Natural killer cell (primary cell): ENCODE data around the gene OSBP2. TPM values are rescaled to one million over a fixed set of nuclear protein-coding genes. Genes with fewer than 3 reads are reported as not detected.

ENCODE experiments used
- ATAC-seq, 3 donors: fragments of 150-1000 bp in 2 of 3; fragments of 200-7000 bp in 1 of 3; cut with Tn5 transposase; 1 replicate in 1 of 3; 2 replicates in 2 of 3; pipeline ENCODE4 v1.10.0; 2021; ENCODE audit warnings: mild to moderate bottlenecking in 2 of 3, moderate library complexity in 2 of 3
- DNase-seq, 2 donors: peaks; one replicate each; pipeline versions ENCODE4 v3.0.0 to v3.0.0-alpha.2; 2013 to 2021; ENCODE audit warnings: mixed read lengths in 1 of 2
- H3K27ac ChIP-seq: one replicate; pipeline ENCODE4 v1.5.1; 2013; ENCODE audit warnings: mild to moderate bottlenecking, low read length
- H3K27me3 ChIP-seq: one replicate; pipeline ENCODE4 v1.6.1; 2013; ENCODE audit warnings: low read length; ENCODE audit not compliant: control insufficient read depth, insufficient read depth
- H3K36me3 ChIP-seq: one replicate; pipeline ENCODE4 v1.6.1; 2013; ENCODE audit warnings: low read length; ENCODE audit not compliant: control insufficient read depth, insufficient read depth
- H3K4me1 ChIP-seq: one replicate; pipeline ENCODE4 v1.6.1; 2013; ENCODE audit warnings: low read length; ENCODE audit not compliant: control insufficient read depth, insufficient read depth
- H3K4me3 ChIP-seq: one replicate; pipeline ENCODE4 v1.5.1; 2013; ENCODE audit warnings: low read length
- H3K9me3 ChIP-seq: one replicate; pipeline ENCODE4 v1.6.1; 2013; ENCODE audit warnings: low read length; ENCODE audit not compliant: control insufficient read depth, insufficient read depth
- H3K27ac Mint-ChIP-seq, 2 donors: one replicate each; pipeline ENCODE4 v1.8.0; 2022; ENCODE audit warnings: mild to moderate bottlenecking in 2 of 2, mixed read lengths in 2 of 2, moderate library complexity in 1 of 2
- H3K27me3 Mint-ChIP-seq, 2 donors: one replicate each; pipeline ENCODE4 v1.8.0; 2022; ENCODE audit warnings: low read depth in 2 of 2, mixed read lengths in 2 of 2
- H3K36me3 Mint-ChIP-seq: one replicate; pipeline ENCODE4 v1.8.0; 2022; ENCODE audit warnings: mixed read lengths
- H3K4me1 Mint-ChIP-seq, 2 donors: one replicate each; pipeline ENCODE4 v1.8.0; 2022; ENCODE audit warnings: mixed read lengths in 2 of 2
- H3K4me3 Mint-ChIP-seq: one replicate; pipeline ENCODE4 v1.8.0; 2022; ENCODE audit warnings: mild to moderate bottlenecking, moderate library complexity, mixed read lengths
- H3K9me3 Mint-ChIP-seq, 2 donors: one replicate each; pipeline ENCODE4 v1.8.0; 2022; ENCODE audit warnings: mixed read lengths in 2 of 2
- CTCF ChIP-seq: fragments of 200-600 bp; IDR thresholded peaks from one replicate; pipeline ENCODE4 v1.8.0; 2022; ENCODE audit warnings: antibody characterized with exemption
- WGBS: methylation state at CpG from one replicate; pipeline ENCODE4 v1.1.7; 2013; ENCODE audit warnings: missing lambda C conversion rate; ENCODE audit not compliant: insufficient coverage; 5-methylcytosine and 5-hydroxymethylcytosine counted together
- intact Hi-C: fragments of 100-400 bp; cut with micrococcal nuclease; formaldehyde crosslinking; loops from one replicate; pipeline ENCODE4 v1.14.2; 2022
- total RNA-seq, 4 donors: library from RNA; stranded (reverse); fragments of 120-200 nt in 1 of 4; gene quantifications; one replicate each; pipeline versions ENCODE4 v1.2.3 to v1.2.4, GENCODE V29; 2013 to 2022

The OSBP2 gene
- total RNA-seq, 3 donors from 2014 or later (not counting 1 experiment from before 2014, with no cell fraction given), result 0.65 to 1.2 (median 0.79) TPM

GRCh38 chr22:30947173-30947815 lies 252.6 kb downstream of the OSBP2 start:
- Mint-ChIP-seq H3K9me3 (no peaks in the 10 kb centered on the region), H3K36me3 (peaks cover 22% of the 10 kb centered on the region), H3K27ac (no peak overlapping the region), H3K4me1 (peaks cover 22 to 23% of the 10 kb centered on the region in 2 donors), H3K4me3 (no peak overlapping the region), H3K27me3 (no peaks in the 10 kb centered on the region)
- Histone ChIP-seq H3K4me3 (no peak overlapping the region), H3K4me1 (peaks cover 14% of the 10 kb centered on the region), H3K36me3 (peaks cover 46% of the 10 kb centered on the region), H3K9me3 (no peaks in the 10 kb centered on the region), H3K27me3 (no peaks in the 10 kb centered on the region), H3K27ac (no peak overlapping the region)
- DNase-seq (no peak), ATAC-seq (no peak)
- intact Hi-C loops, result loop anchor here (5.0 kb wide), 2 partner anchors 135 to 285 kb away; partner anchors contain the start of gene SMTN
- no peak for TF ChIP-seq CTCF
- WGBS, result 97% methylated on average over 5 of the region's 5 CpGs

- peak in 2 of 3 donors; percentile 40 to 52 for ATAC-seq
- peaks cover 45% of the 10 kb centered on the region for H3K36me3 ChIP-seq
- peaks cover 10% of the 10 kb centered on the region for H3K4me1 ChIP-seq
- Mint-ChIP-seq H3K36me3 (peaks cover 22% of the 10 kb centered on the region), H3K27ac (no peak overlapping the region), H3K4me1 (peaks cover 22 to 23% of the 10 kb centered on the region in 2 donors), H3K27me3 (no peaks in the 10 kb centered on the region), H3K9me3 (no peaks in the 10 kb centered on the region), H3K4me3 (no peak overlapping the region)
- intact Hi-C loops, result loop anchor here (5.0 kb wide), 2 partner anchors 134 to 284 kb away; partner anchors contain the start of gene SMTN
- DNase-seq, result peak in 1 of 2 donors; percentile 66
- H3K27ac ChIP-seq, result no peak overlapping the region
- H3K9me3 ChIP-seq, result no peaks in the 10 kb centered on the region
- TF ChIP-seq CTCF, result peak; percentile 29
- 71% methylated on average over 2 of the region's 2 CpGs for WGBS
- no peaks in the 10 kb centered on the region for H3K27me3 ChIP-seq
- no peak overlapping the region for H3K4me3 ChIP-seq
Measured at GRCh38 chr22:30947816-30948454, 253.3 kb downstream of the OSBP2 start.

GRCh38 chr22:30948930-30949342 lies 254.3 kb downstream of the OSBP2 start:
- Histone ChIP-seq H3K27ac (no peak overlapping the region), H3K36me3 (peaks cover 51% of the 10 kb centered on the region), H3K27me3 (no peaks in the 10 kb centered on the region), H3K4me3 (no peak overlapping the region), H3K9me3 (no peaks in the 10 kb centered on the region), H3K4me1 (peaks cover 3% of the 10 kb centered on the region)
- intact Hi-C loops, result loop anchor here (5.0 kb wide), 2 partner anchors 133 to 283 kb away; partner anchors contain the start of gene SMTN
- Mint-ChIP-seq H3K36me3 (peaks cover 22% of the 10 kb centered on the region), H3K27ac (no peak overlapping the region), H3K4me3 (no peak overlapping the region), H3K27me3 (no peaks in the 10 kb centered on the region), H3K9me3 (no peaks in the 10 kb centered on the region), H3K4me1 (peaks cover 14 to 15% of the 10 kb centered on the region in 2 donors)
- no peak for ATAC-seq
- WGBS, result 96% methylated on average over 3 of the region's 3 CpGs
- no peak for DNase-seq
- no peak for TF ChIP-seq CTCF
